Stimulated activated CD4-positive, alpha-beta T cell treated with anti-CD3 and anti-CD28 coated beads, Interleukin-15, amount 100 ng/mL, for 24 hours (primary cell): ENCODE results near the gene ADCYAP1R1.
A peak's percentile ranks its signal among the peaks of the same experiment; 100 is the strongest.

Experiments
- DNase-seq: peaks from one replicate; pipeline ENCODE4 v3.0.0-alpha.2; 2020

The ADCYAP1R1 gene

GRCh38 chr7:31051598-31052486 is at the start of gene ADCYAP1R1:
TSS of gene ADCYAP1R1 (plus strand) at chr7:31052308. CDS start at chr7:31063265, 10,957 bp downstream.
- DNase-seq, result no peak

GRCh38 chr7:31003097-31003496 is 49.0 kb upstream of the ADCYAP1R1 start:
- DNase-seq, result no peak

GRCh38 chr7:31003721-31004120 is 48.4 kb upstream of the ADCYAP1R1 start:
- DNase-seq, result no peak

DNA sequence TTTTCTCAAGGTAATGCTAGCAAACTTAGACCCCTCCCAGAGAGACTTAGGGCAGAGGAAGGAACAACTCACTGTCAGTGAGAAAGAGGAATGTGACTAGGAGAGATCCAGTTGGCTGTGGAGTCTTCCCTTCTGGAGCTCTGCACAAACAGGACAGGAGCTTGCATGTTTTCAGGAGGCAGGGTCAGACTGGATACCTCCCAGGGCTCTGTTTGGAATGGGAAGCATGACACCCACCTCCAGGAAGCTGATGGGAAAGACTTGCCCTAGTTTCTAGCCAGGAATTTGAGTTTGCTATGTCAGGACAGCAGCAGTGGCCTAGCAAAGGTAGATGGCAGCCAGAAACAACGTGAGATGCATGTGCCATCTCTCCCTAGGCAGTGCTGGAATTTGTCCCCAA is 47.7 kb upstream of the ADCYAP1R1 start:
- DNase-seq, result no peak

DNA sequence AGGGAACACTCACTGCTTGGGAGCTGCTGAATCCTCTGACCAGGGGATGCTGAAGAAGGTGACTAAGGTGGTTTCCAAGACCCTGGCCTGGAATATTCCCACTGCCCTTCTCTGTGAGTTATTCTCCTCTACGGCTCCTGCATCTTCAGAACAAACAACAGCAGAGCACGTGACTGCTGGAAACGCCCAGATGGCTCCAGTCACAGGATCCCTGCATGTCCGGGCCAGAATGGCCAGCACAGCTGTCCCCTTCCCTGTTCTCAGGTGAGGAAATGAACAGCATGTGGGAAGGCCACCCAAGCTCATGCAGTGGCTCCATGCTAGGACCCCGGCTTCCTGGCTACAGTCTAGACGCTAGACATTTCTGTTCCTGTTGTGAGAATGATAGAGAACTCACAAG is 45.3 kb upstream of the ADCYAP1R1 start:
- DNase-seq, result no peak

- DNase-seq, result no peak
Observed at GRCh38 chr7:31007634-31008033, 44.5 kb upstream of the ADCYAP1R1 start.

GRCh38 chr7:31014826-31015225 is 37.3 kb upstream of the ADCYAP1R1 start:
- no peak for DNase-seq

GRCh38 chr7:31017032-31017675 is 35.0 kb upstream of the ADCYAP1R1 start:
- DNase-seq, result no peak

GRCh38 chr7:31017721-31018120 is 34.4 kb upstream of the ADCYAP1R1 start:
- DNase-seq, result no peak

GRCh38 chr7:31019509-31019908 is 32.6 kb upstream of the ADCYAP1R1 start:
- no peak for DNase-seq

DNA sequence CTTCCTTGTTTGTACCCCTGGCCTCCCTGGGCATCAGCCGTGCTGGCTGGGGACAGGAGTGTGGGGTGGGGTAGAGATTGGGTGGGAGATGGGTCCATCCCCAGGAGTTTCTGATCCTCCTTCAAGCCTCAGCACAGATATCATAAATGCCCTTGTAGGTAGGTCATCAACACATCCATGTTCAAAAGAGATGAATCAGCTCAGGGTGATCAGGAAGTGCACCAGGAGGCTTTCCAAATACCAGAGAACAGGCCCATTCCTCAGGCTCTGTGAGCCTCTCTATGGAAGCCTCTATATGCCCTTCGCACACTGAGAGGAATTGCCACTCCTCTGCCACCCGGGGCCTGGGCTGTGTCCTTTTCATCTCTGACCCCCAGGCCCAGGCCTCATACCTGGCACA is 31.9 kb upstream of the ADCYAP1R1 start:
- no peak for DNase-seq

DNA sequence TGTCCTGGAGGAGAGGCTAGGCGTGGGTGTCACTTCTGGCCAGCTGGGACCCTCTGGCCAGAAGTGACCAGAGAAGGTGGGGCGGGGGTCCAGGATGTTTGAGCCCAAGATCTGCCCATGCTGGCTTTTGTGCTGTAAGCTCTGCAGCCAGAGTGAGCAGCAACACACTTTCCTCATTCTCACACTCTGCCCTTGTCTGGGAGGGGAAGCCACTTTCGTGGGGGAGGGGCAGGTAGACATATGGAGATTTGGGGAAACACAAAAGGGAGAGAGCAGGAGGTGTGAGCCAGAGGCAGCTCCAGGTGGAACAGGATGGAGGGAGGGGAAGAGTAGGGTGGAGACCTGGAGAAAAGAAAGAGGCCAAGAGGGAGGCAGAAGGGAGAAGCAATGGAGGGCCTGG is 31.5 kb upstream of the ADCYAP1R1 start:
- DNase-seq, result no peak

GRCh38 chr7:31022117-31022516 is 30.0 kb upstream of the ADCYAP1R1 start:
- no peak for DNase-seq

GRCh38 chr7:31022726-31023125 is 29.4 kb upstream of the ADCYAP1R1 start:
- no peak for DNase-seq

- peak; percentile 11 for DNase-seq
Observed at GRCh38 chr7:31023877-31024276, 28.2 kb upstream of the ADCYAP1R1 start.

DNA sequence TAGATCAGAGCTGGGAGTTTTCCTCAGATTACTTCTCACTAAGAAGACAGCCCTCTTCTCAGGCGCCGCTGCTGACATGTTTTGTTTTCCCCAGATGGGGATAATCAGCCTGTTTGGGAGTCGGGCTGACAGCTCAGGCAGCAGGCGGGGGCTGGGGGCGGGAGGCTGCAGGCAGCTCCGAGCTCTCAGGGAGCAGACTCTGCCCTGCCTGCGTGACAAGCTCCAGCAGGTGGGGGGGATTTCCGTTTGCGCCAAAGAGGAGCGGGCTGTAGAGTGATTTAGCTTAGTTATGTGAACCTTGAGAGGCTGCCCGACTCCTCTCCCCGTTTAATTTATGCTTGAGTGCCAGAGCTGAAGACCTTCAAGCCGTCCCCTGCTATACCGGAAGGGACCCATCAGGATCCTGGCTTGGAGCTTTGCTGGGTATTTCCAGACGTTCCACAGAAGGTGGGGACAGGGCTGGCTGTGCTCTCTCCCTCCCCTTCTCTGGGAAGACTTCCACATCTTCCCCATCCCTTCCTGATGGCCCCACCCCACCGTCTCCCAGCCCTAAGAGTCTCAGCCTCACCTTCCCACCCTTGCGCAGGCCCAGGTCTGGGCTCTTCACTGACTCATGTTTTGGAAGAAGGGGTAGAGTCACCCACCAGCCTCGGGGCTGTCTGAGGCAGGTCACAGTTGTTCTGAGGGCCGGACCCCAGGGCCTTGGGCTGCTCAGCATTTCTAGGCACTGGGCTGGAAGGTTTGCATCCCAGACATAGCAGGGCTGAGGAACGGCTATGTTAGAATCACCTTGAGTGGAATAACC is 24.7 kb upstream of the ADCYAP1R1 start:
- DNase-seq, result no peak

- DNase-seq, result no peak
Observed at GRCh38 chr7:31028006-31028405, 24.1 kb upstream of the ADCYAP1R1 start.

GRCh38 chr7:31028417-31028992 is 23.6 kb upstream of the ADCYAP1R1 start:
- no peak for DNase-seq

DNA sequence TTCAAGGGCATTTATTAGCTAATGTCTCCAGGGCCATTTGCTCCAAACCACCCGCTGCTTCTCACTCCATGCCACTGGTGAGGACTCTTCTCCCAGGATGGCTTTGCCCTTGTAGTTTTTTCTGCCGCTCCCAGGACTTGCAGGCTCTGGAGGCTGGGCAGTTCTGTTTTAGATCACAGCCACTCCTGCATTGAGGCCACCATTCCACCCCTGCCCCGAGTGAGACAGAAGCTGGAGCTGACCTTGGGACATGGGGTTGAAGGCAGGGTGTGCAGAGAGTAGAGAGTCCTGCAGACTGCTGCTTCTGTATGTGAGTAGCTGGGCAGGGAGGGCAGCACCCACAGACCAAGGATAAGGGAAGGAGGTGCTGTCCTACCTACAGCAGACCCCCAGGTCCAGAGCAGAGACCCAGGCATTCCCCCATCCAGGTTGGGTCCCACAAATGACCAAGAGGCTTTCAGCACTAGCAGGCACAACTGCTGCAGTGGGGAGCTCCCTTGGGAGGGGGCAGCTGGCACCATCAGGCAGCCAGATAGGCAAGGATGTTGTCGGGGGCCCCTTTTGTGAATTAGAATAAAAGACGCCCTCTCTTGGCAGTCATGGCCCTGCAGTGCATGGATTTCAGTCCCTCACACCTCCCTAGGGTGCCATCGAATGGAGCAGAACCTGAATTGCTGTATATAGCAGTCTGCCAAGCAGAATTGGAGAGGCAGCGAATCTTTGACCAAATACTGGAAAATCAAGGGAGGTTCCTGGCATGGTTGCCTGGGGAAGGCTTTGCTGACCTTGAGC is 22.7 kb upstream of the ADCYAP1R1 start:
- no peak for DNase-seq

DNA sequence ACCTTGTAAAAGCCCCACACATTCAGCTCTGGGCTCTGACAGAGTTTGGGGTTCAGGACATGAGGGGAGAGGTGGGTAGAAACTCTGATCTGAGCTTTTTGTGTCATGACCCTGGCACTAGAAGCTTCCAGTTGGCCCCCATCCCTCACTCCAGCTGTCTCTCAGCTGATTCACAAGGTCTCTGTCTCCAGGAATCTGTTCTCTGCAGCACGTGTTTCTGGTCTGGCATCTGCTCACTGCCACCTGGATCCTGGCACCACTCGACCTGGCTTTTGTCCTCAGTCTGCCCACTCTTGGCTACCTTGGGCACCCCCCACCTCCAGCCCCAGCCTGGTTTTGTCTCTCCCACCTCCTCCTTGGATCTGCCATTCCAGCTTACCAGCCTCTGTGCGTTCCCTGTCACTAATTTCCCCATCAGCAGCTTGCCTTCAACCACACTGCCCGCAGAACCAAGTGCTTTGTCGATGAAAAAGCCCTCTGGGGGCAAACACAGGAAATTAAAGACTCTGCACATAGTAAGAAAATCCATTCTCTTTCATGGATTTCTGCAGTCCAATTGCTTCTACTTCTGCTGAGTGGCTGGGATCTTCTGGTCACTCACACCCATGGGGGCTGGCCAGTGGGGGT is 18.3 kb upstream of the ADCYAP1R1 start:
- DNase-seq, result no peak

GRCh38 chr7:31036924-31037323 is 15.2 kb upstream of the ADCYAP1R1 start:
- no peak for DNase-seq

DNA sequence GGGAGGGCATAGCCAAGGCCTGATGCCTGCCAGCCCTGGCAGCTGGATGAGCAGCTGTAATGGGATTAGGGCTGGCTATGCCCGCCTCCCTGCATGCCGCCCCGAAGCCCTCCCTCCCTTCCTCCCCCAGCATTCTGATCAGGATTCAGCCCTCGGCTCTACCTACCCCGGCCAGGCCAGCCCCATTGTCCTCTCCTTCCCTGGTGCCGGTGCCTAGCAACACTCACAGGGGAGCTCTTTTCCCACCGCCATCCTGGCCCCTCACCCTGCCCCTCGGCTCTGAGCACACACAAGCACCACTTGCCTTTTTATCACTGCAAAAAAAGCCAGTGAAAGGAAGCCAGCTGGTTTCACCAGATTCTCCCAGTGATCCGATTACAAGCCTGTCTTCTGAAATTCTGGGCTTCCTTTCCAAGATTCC is 9.0 kb upstream of the ADCYAP1R1 start:
- no peak for DNase-seq
